Suprapubic skin (tissue), 3 donors: ENCODE data around the gene TBCE.

ENCODE experiments used
- EP300 ChIP-seq: sonication (generic); formaldehyde crosslinking; IDR thresholded peaks from one replicate; pipeline ENCODE4 v1.6.1; 2017; ENCODE audit warnings: antibody characterized with exemption
- POLR2A ChIP-seq, 2 donors: fragments of 450-650 bp; IDR thresholded peaks; one replicate each; pipeline ENCODE4 v1.6.1; 2017; ENCODE audit warnings: antibody characterized with exemption in 2 of 2, mild to moderate bottlenecking in 2 of 2, moderate library complexity in 2 of 2
- TF ChIP-seq, protein P1 (sequence below), 2 donors: fragments of 200-600 bp in 1 of 2; fragments of 450-650 bp in 1 of 2; sonication (generic) in 1 of 2; IDR thresholded peaks; one replicate each; pipeline ENCODE4 v1.5.1; 2016 to 2019; ENCODE audit warnings: antibody characterized with exemption in 2 of 2, mild to moderate bottlenecking in 1 of 2, moderate library complexity in 1 of 2

DNA sequence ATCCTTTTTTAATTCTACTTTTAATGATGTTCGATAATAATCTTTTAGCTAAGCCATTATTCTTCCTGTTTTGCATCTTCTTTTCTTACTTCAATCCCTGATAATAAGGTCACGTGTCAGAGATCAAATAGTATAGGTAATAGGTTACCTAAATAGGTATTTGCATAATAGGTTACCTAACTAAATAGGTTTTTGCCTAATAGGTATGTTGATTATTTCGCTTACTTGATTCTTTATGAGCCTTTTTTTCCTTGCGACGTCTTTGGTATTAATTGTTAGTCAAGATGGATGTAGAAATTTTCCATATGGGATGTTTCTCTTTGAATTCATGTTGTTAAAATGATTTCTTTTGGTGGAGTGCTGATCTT, 36.3 kb upstream of the TBCE start:
- TF ChIP-seq POLR2A (IDR thresholded peaks at IDR 0.05) (no peak), EP300 (no peak)
- TF ChIP-seq, protein P1, sequence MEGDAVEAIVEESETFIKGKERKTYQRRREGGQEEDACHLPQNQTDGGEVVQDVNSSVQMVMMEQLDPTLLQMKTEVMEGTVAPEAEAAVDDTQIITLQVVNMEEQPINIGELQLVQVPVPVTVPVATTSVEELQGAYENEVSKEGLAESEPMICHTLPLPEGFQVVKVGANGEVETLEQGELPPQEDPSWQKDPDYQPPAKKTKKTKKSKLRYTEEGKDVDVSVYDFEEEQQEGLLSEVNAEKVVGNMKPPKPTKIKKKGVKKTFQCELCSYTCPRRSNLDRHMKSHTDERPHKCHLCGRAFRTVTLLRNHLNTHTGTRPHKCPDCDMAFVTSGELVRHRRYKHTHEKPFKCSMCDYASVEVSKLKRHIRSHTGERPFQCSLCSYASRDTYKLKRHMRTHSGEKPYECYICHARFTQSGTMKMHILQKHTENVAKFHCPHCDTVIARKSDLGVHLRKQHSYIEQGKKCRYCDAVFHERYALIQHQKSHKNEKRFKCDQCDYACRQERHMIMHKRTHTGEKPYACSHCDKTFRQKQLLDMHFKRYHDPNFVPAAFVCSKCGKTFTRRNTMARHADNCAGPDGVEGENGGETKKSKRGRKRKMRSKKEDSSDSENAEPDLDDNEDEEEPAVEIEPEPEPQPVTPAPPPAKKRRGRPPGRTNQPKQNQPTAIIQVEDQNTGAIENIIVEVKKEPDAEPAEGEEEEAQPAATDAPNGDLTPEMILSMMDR (IDR thresholded peaks at IDR 0.05), result no peak
